GM23338 (cell line): ENCODE results near the gene AURKB. TPM values are rescaled to one million over a fixed set of nuclear protein-coding genes. Genes with fewer than 3 reads are reported as not detected.

Experiments
- ATAC-seq: fragments of 200-7000 bp; cut with Tn5 transposase; 3 replicates; pipeline ENCODE4 v1.9.1; 2020
- DNase-seq: peaks from one replicate; pipeline ENCODE4 v3.0.0-alpha.2; 2015; ENCODE audit warnings: low spot score
- H2AFZ ChIP-seq: fragments of 200-600 bp; sonication (generic); 2 replicates; pipeline ENCODE4 v1.8.0; 2016; ENCODE audit warnings: antibody characterized with exemption, mild to moderate bottlenecking, moderate library complexity
- H3F3A ChIP-seq: fragments of 200-600 bp; sonication (generic); replicated peaks from 2 replicates; pipeline ENCODE4 v1.8.0; 2017; ENCODE audit warnings: antibody characterized with exemption, mixed run types, low read depth
- H3K27ac ChIP-seq: fragments of 200-600 bp; sonication (generic); 2 replicates; pipeline ENCODE4 v1.6.1; 2016; ENCODE audit warnings: low read depth
- H3K27me3 ChIP-seq: fragments of 200-600 bp; sonication (generic); 2 replicates; pipeline ENCODE4 v1.8.0; 2016; ENCODE audit warnings: mild to moderate bottlenecking, mixed run types, moderate library complexity; ENCODE audit not compliant: insufficient read depth
- H3K36me3 ChIP-seq: fragments of 200-600 bp; sonication (generic); 2 replicates; pipeline ENCODE4 v1.8.0; 2016; ENCODE audit warnings: mild to moderate bottlenecking; ENCODE audit not compliant: insufficient read depth
- H3K4me1 ChIP-seq: fragments of 200-600 bp; sonication (generic); 2 replicates; pipeline ENCODE4 v1.8.0; 2016; ENCODE audit warnings: mild to moderate bottlenecking, moderate library complexity; ENCODE audit not compliant: insufficient read depth
- H3K4me2 ChIP-seq: fragments of 200-600 bp; sonication (generic); 2 replicates; pipeline ENCODE4 v1.7.1; 2017; ENCODE audit warnings: mixed run types
- H3K4me3 ChIP-seq: fragments of 200-600 bp; sonication (generic); 2 replicates; pipeline ENCODE4 v1.6.1; 2016; ENCODE audit warnings: mixed run types
- H3K79me2 ChIP-seq: fragments of 200-600 bp; sonication (generic); replicated peaks from 2 replicates; pipeline ENCODE4 v1.8.0; 2017; ENCODE audit warnings: mild to moderate bottlenecking; ENCODE audit not compliant: insufficient read depth
- H3K9me2 ChIP-seq: fragments of 200-600 bp; sonication (generic); 2 replicates; pipeline ENCODE4 v1.8.0; 2017; ENCODE audit not compliant: insufficient read depth
- H4K20me1 ChIP-seq: fragments of 200-600 bp; sonication (generic); replicated peaks from 2 replicates; pipeline ENCODE4 v1.8.0; 2017; ENCODE audit warnings: mild to moderate bottlenecking; ENCODE audit not compliant: insufficient read depth
- H3K27ac Mint-ChIP-seq: 2 replicates; pipeline ENCODE4 v1.8.0; 2020; ENCODE audit warnings: inconsistent platforms, mild to moderate bottlenecking, moderate library complexity, mixed read lengths
- H3K27me3 Mint-ChIP-seq: 3 replicates; pipeline ENCODE4 v1.8.0; 2022; ENCODE audit warnings: low read depth, mild to moderate bottlenecking, moderate library complexity, mixed read lengths, inconsistent platforms; ENCODE audit not compliant: insufficient read depth, poor library complexity
- H3K36me3 Mint-ChIP-seq: 3 replicates; pipeline ENCODE4 v1.8.0; 2021; ENCODE audit warnings: low read depth, mild to moderate bottlenecking, inconsistent platforms, moderate library complexity, mixed read lengths
- H3K4me1 Mint-ChIP-seq: 3 replicates; pipeline ENCODE4 v1.8.0; 2020; ENCODE audit warnings: mild to moderate bottlenecking, inconsistent platforms, mixed read lengths
- H3K4me3 Mint-ChIP-seq: 3 replicates; pipeline ENCODE4 v1.8.0; 2021; ENCODE audit warnings: moderate library complexity, mild to moderate bottlenecking, inconsistent platforms, mixed read lengths
- H3K9me3 Mint-ChIP-seq: 3 replicates; pipeline ENCODE4 v1.8.0; 2020; ENCODE audit warnings: moderate library complexity, mild to moderate bottlenecking, inconsistent platforms, mixed read lengths
- CREB1 ChIP-seq: fragments of 250-450 bp; sonication (Bioruptor Pico); IDR thresholded peaks from 2 replicates; pipeline ENCODE4 v1.5.0; 2020; ENCODE audit warnings: low read depth, mild to moderate bottlenecking, moderate library complexity
- CTCF ChIP-seq, 2 experiments: fragments of 200-600 bp in 1 of 2; sonication (generic) in 1 of 2; conservative IDR thresholded peaks; 2 replicates each; pipeline versions ENCODE4 v1.5.1 to v1.6.1; 2016 to 2017; ENCODE audit warnings: antibody characterized with exemption in 2 of 2, low read depth in 2 of 2, mild to moderate bottlenecking in 2 of 2, moderate library complexity in 1 of 2
- ETS1 ChIP-seq: IDR thresholded peaks from 2 replicates; pipeline ENCODE4 v1.6.1; 2016; ENCODE audit warnings: antibody characterized with exemption
- POLR2AphosphoS5 ChIP-seq: IDR thresholded peaks from 2 replicates; pipeline ENCODE4 v1.6.1; 2016; ENCODE audit warnings: antibody characterized with exemption, low read depth
- REST ChIP-seq: IDR thresholded peaks from one replicate; pipeline ENCODE4 v1.6.1; 2018; ENCODE audit warnings: antibody characterized with exemption; ENCODE audit not compliant: unreplicated experiment
- STAT1 ChIP-seq: IDR thresholded peaks from one replicate; pipeline ENCODE4 v1.6.1; 2016; ENCODE audit warnings: antibody characterized with exemption; ENCODE audit not compliant: unreplicated experiment
- ZNF114 ChIP-seq: fragments of 250-450 bp; sonication (Bioruptor Pico); IDR thresholded peaks from 2 replicates; pipeline ENCODE4 v1.5.0; 2020; ENCODE audit warnings: mild to moderate bottlenecking, moderate library complexity
- ZNF331 ChIP-seq: fragments of 250-450 bp; sonication (Bioruptor Pico); IDR thresholded peaks from 2 replicates; pipeline ENCODE4 v1.5.0; 2020; ENCODE audit warnings: low read depth, mild to moderate bottlenecking, moderate library complexity
- polyA plus RNA-seq: library from polyadenylated mRNA; unstranded; fragments of >200 nt; fragmentation: Nextera tagmentation; extraction: Ambion mirVana; gene quantifications from 2 replicates; pipeline ENCODE4 v1.2.1, GENCODE V29; 2016
- total RNA-seq: library from RNA; depleted of rRNA; stranded (reverse); fragments of >200 nt; shearing (Covaris generic); gene quantifications from 2 replicates; pipeline ENCODE4 v1.2.3, GENCODE V29; 2014

AURKB gene
- total and polyA plus RNA-seq, 2 experiments from 2014 or later, result 135 to 212 TPM

GRCh38 chr17:8223356-8224126 is 13.2 kb upstream of the AURKB start:
- ATAC-seq (peak; percentile 28), DNase-seq (peak; percentile 82)
- peaks cover 6% of the 10 kb centered on the region; the same call in 1 of the 2 replicates for H3K4me1 ChIP-seq
- H2AFZ ChIP-seq, result peak overlapping the region; percentile 77; the same call in 1 of the 2 replicates
- H3K36me3 ChIP-seq, result no peaks in the 10 kb centered on the region
- Mint-ChIP-seq H3K4me3 (peak overlapping the region; percentile 95), H3K27me3 (peaks cover 64% of the 10 kb centered on the region), H3K27ac (peak overlapping the region; percentile 99), H3K36me3 (peaks cover 26% of the 10 kb centered on the region), H3K9me3 (peaks cover 34% of the 10 kb centered on the region), H3K4me1 (peaks cover 12% of the 10 kb centered on the region)
- peak overlapping the region; percentile 94 for H3K27ac ChIP-seq
- no peaks in the 10 kb centered on the region; the same call in none of the 2 replicates for H4K20me1 ChIP-seq
- peaks cover 42% of the 10 kb centered on the region for H3F3A ChIP-seq
- no peaks in the 10 kb centered on the region for H3K9me2 ChIP-seq
- TF ChIP-seq CREB1 (CRISPR knock-in tag) (no peak), REST (no peak), STAT1 (no peak), ZNF114 (CRISPR knock-in tag) (no peak), ZNF331 (CRISPR knock-in tag) (no peak), POLR2AphosphoS5 (peak; percentile 57; the same call in 1 of the 2 replicates), ETS1 (no peak), CTCF (conservative IDR thresholded peaks at IDR 0.05; ENCODE audit: low read depth in 2 of 2) (peak; percentile 28 to 68)
- H3K4me3 ChIP-seq, result peak overlapping the region; percentile 81
- H3K4me2 ChIP-seq, result peak overlapping the region; percentile 92
- no peaks in the 10 kb centered on the region for H3K79me2 ChIP-seq
- H3K27me3 ChIP-seq, result no peaks in the 10 kb centered on the region
